ENCODE results near the gene SCEL.
A peak's percentile ranks its signal among the peaks of the same experiment; 100 is the strongest.

The SCEL gene

DNA sequence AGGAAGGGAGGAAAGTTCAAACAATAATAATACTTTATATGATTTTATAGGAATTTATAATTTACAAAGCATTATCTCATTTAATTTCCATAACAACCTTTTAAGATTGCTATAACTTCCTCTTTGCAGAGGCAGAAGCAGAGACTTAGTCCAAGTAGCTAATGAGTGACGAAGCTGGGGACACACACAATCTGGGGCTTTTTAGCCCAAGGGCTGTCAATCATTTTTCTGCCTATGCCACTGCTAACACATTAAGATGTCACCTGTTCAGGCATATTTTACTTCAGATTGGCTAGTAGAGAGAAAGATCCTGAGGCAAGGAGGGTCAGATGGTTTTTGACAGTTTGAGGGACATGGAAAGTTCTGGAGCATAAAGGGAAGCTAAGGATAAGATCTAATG, 12.6 kb downstream of the SCEL start:
- TF ChIP-seq, protein P1, sequence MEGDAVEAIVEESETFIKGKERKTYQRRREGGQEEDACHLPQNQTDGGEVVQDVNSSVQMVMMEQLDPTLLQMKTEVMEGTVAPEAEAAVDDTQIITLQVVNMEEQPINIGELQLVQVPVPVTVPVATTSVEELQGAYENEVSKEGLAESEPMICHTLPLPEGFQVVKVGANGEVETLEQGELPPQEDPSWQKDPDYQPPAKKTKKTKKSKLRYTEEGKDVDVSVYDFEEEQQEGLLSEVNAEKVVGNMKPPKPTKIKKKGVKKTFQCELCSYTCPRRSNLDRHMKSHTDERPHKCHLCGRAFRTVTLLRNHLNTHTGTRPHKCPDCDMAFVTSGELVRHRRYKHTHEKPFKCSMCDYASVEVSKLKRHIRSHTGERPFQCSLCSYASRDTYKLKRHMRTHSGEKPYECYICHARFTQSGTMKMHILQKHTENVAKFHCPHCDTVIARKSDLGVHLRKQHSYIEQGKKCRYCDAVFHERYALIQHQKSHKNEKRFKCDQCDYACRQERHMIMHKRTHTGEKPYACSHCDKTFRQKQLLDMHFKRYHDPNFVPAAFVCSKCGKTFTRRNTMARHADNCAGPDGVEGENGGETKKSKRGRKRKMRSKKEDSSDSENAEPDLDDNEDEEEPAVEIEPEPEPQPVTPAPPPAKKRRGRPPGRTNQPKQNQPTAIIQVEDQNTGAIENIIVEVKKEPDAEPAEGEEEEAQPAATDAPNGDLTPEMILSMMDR (IDR thresholded peaks at IDR 0.05; ENCODE audit: low read depth, low read length, missing control alignments): no peak
- no peak for DNase-seq (ENCODE audit: extremely low read depth, low read depth)
- no peak overlapping the region for H3K4me3 ChIP-seq (replicated peaks; ENCODE audit: low read depth, low read length)

DNA sequence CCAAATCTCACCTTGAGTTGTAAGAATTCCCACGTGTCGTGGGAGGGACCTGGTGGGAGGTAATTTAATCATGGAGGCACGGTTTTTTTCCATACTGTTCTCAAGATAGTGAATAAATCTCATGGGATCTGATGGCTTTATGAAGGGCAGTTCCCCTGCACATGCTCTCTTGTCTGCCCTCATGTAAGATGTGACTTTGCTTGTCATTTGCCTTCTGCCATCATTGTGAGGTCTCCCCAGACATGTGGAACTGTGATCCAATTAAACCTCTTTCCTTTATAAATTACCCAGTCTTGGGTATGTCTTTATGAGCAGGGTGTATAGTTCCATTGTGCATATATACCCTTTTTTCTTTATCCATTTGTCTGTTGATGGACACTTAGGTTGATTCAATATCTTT, 13.1 kb downstream of the SCEL start:
- no peak for DNase-seq (ENCODE audit: extremely low read depth, low read depth)
- TF ChIP-seq, protein P1 (IDR thresholded peaks at IDR 0.05; ENCODE audit: low read depth, low read length, missing control alignments): no peak
- no peak overlapping the region for H3K4me3 ChIP-seq (replicated peaks; ENCODE audit: low read depth, low read length)

DNA sequence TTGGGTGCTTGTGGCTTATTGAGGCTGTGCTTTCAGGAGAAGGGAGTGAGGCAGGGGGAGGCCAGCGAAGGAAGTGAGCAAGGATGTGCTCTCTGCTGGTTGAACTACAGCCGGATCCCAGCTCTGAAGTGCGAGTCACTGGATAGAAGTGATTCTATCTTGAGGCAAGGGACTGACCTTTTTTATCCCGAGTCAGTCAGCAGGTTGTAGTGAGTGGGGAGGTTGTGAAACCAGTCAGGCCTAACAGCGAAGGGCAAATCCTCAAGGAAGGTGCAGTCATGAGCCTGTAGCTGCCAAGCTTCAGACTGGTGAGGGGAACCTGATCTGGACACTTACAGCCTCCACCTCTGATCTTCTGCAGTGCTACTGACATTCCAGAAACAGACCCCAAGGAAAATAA, 18.6 kb downstream of the SCEL start:
- no peak for DNase-seq (ENCODE audit: extremely low read depth, low read depth)
- no peak overlapping the region for H3K4me3 ChIP-seq (replicated peaks; ENCODE audit: low read depth, low read length)
- TF ChIP-seq, protein P1 (IDR thresholded peaks at IDR 0.05; ENCODE audit: low read depth, low read length, missing control alignments): no peak

DNA sequence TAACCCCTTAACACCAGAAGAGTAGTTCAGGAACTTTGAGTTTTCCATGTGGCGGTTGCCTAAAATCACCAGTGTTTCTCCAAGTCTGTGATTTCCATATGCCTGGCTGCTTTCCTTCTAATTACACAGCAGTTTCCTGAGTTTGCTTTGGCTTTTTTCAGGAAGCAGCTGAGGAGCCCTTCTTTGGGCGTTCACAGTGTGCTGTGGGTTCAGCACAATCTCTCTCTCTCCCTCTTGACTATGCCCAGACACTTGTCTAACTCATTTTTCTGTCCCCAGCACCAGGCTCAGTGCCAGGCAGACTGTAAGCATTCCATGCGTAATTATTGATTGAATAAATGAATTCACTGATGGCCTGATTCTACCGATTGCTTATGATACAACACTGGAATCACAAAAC, 19.7 kb downstream of the SCEL start:
- no peak overlapping the region for H3K4me3 ChIP-seq (replicated peaks; ENCODE audit: low read depth, low read length)
- no peak for DNase-seq (ENCODE audit: extremely low read depth, low read depth)
- TF ChIP-seq, protein P1 (IDR thresholded peaks at IDR 0.05; ENCODE audit: low read depth, low read length, missing control alignments): no peak

DNA sequence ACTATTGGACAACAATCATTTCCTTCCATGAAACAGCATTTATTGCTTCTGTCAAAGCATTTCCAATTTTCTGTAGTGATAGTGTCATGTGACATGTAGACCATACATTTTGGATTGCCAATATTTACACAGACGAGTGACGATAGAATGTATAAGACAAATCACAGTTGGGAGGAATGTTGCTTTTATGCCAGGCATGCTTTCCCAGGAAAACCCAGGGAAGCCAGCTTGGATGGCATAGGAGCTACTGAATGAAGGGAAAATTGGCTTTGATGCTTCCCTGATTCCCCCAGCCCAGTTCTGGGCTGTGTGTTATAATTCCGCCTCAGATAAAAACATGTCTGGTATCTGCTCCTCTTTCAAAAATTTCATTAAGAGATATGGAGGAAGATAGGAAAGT, 22.5 kb downstream of the SCEL start:
- H3K4me3 ChIP-seq (replicated peaks; ENCODE audit: low read depth, low read length): no peak overlapping the region
- no peak for DNase-seq (ENCODE audit: extremely low read depth, low read depth)
- TF ChIP-seq, protein P1 (IDR thresholded peaks at IDR 0.05; ENCODE audit: low read depth, low read length, missing control alignments): no peak

DNA sequence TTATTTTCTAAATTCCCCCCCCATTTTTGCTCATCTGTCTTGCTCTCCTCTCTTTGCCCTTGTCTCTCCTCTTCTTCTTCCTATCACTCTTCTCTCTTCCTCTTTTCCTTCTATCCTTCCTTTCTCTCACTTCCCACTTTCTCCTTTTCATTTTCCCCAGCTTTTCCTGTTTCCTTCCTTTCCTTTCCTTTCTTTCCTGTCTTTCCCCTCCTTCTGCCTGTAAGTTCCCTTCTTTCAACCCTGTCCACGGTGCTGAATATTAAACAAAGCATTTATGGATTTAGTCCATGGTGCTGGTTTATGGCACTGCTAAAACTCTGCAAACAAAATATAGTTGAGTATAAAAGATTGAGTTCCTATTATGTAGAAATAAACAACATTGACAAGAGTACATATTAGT, 27.6 kb downstream of the SCEL start:
- DNase-seq (ENCODE audit: extremely low read depth, low read depth): no peak
- H3K4me3 ChIP-seq (replicated peaks; ENCODE audit: low read depth, low read length): no peak overlapping the region
- TF ChIP-seq, protein P1 (IDR thresholded peaks at IDR 0.05; ENCODE audit: low read depth, low read length, missing control alignments): no peak

DNA sequence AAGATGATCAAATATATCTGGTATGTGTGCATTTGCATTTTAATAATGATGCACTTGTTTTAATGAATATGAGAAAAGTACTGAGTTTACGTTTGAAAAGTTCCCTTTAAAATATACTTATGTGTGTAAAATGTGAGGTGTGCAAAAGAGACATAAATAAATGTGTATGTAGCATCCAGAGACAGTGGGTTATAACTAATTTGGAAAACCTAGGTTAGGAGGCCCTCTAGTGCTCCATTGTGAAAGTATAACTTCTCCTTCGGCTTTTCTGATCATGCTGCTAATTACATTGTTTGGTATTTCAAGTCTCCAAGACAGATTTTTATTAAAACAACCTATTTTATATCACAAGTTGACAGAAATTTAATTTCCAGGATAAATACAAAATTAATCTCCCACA, 30.1 kb downstream of the SCEL start:
- DNase-seq (ENCODE audit: extremely low read depth, low read depth): peak; percentile 6
- no peak overlapping the region for H3K4me3 ChIP-seq (replicated peaks; ENCODE audit: low read depth, low read length)
- TF ChIP-seq, protein P1 (IDR thresholded peaks at IDR 0.05; ENCODE audit: low read depth, low read length, missing control alignments): peak; percentile 21

Data from HFF-Myc (cell line).